ENCODE results near the gene FOXJ3. TPM values are rescaled to one million over a fixed set of nuclear protein-coding genes. Genes with fewer than 3 reads are reported as not detected.

The FOXJ3 gene
- polyA plus RNA-seq, 1 donor = 39.0 TPM

- no peaks in the 10 kb centered on the region for H3K27me3 ChIP-seq (ENCODE audit: control insufficient read depth, insufficient read depth, low read length)
- peaks cover 39% of the 10 kb centered on the region for H3K36me3 ChIP-seq (ENCODE audit: control insufficient read depth, insufficient read depth, low read length)
- no peak overlapping the region for H3K27ac ChIP-seq (ENCODE audit: low read length)
- no peak overlapping the region for H3K4me3 ChIP-seq (ENCODE audit: low read length)
- WGBS (ENCODE audit: insufficient coverage, low lambda C conversion rate) = 70% methylated on average over 4 of the region's 5 CpGs
- DNase-seq = no peak
- no peaks in the 10 kb centered on the region for H3K4me1 ChIP-seq (ENCODE audit: control insufficient read depth, insufficient read depth, low read length)
- peaks cover 11% of the 10 kb centered on the region for H3K9me3 ChIP-seq (ENCODE audit: control insufficient read depth, low read depth, low read length)
These were observed 136.8 kb downstream of the FOXJ3 start for GRCh38 chr1:42198251-42198650.

- no peaks in the 10 kb centered on the region for H3K9me3 ChIP-seq (ENCODE audit: control insufficient read depth, low read depth, low read length)
- no peak for DNase-seq
- H3K27me3 ChIP-seq (ENCODE audit: control insufficient read depth, insufficient read depth, low read length) = no peaks in the 10 kb centered on the region
- no peak overlapping the region for H3K4me3 ChIP-seq (ENCODE audit: low read length)
- no peak overlapping the region for H3K27ac ChIP-seq (ENCODE audit: low read length)
- no CpG with 5 or more reads among the region's 3 CpGs for WGBS (ENCODE audit: insufficient coverage, low lambda C conversion rate)
- H3K4me1 ChIP-seq (ENCODE audit: control insufficient read depth, insufficient read depth, low read length) = no peaks in the 10 kb centered on the region
- peaks cover 45% of the 10 kb centered on the region for H3K36me3 ChIP-seq (ENCODE audit: control insufficient read depth, insufficient read depth, low read length)
These were observed 139.2 kb downstream of the FOXJ3 start for GRCh38 chr1:42195841-42196240.

GRCh38 chr1:42192106-42192505 lies 142.9 kb downstream of the FOXJ3 start:
- Histone ChIP-seq H3K4me1 (ENCODE audit: control insufficient read depth, insufficient read depth, low read length) (no peaks in the 10 kb centered on the region), H3K4me3 (ENCODE audit: low read length) (no peak overlapping the region), H3K27me3 (ENCODE audit: control insufficient read depth, insufficient read depth, low read length) (no peaks in the 10 kb centered on the region), H3K9me3 (ENCODE audit: control insufficient read depth, low read depth, low read length) (no peaks in the 10 kb centered on the region), H3K27ac (ENCODE audit: low read length) (no peak overlapping the region), H3K36me3 (ENCODE audit: control insufficient read depth, insufficient read depth, low read length) (peaks cover 54% of the 10 kb centered on the region)
- WGBS (ENCODE audit: insufficient coverage, low lambda C conversion rate) = 83% methylated on average over 2 of the region's 4 CpGs
- no peak for DNase-seq

- Histone ChIP-seq H3K4me1 (ENCODE audit: control insufficient read depth, insufficient read depth, low read length) (no peaks in the 10 kb centered on the region), H3K27ac (ENCODE audit: low read length) (no peak overlapping the region), H3K4me3 (ENCODE audit: low read length) (no peak overlapping the region), H3K36me3 (ENCODE audit: control insufficient read depth, insufficient read depth, low read length) (peaks cover 56% of the 10 kb centered on the region), H3K9me3 (ENCODE audit: control insufficient read depth, low read depth, low read length) (no peaks in the 10 kb centered on the region), H3K27me3 (ENCODE audit: control insufficient read depth, insufficient read depth, low read length) (no peaks in the 10 kb centered on the region)
- DNase-seq = no peak
- WGBS (ENCODE audit: insufficient coverage, low lambda C conversion rate) = 92% methylated on average over 5 of the region's 8 CpGs
These were observed 143.7 kb downstream of the FOXJ3 start for GRCh38 chr1:42191319-42191718.

- Histone ChIP-seq H3K36me3 (ENCODE audit: control insufficient read depth, insufficient read depth, low read length) (peaks cover 58% of the 10 kb centered on the region), H3K27ac (ENCODE audit: low read length) (no peak overlapping the region), H3K9me3 (ENCODE audit: control insufficient read depth, low read depth, low read length) (no peaks in the 10 kb centered on the region), H3K4me3 (ENCODE audit: low read length) (no peak overlapping the region), H3K4me1 (ENCODE audit: control insufficient read depth, insufficient read depth, low read length) (no peaks in the 10 kb centered on the region), H3K27me3 (ENCODE audit: control insufficient read depth, insufficient read depth, low read length) (no peaks in the 10 kb centered on the region)
- DNase-seq = no peak
- 100% methylated on average over 1 of the region's 6 CpGs for WGBS (ENCODE audit: insufficient coverage, low lambda C conversion rate)
These were observed 144.8 kb downstream of the FOXJ3 start for GRCh38 chr1:42189931-42190853.

- no peaks in the 10 kb centered on the region for H3K9me3 ChIP-seq (ENCODE audit: control insufficient read depth, low read depth, low read length)
- H3K27me3 ChIP-seq (ENCODE audit: control insufficient read depth, insufficient read depth, low read length) = no peaks in the 10 kb centered on the region
- 90% methylated on average over 2 of the region's 3 CpGs for WGBS (ENCODE audit: insufficient coverage, low lambda C conversion rate)
- no peak overlapping the region for H3K4me3 ChIP-seq (ENCODE audit: low read length)
- H3K36me3 ChIP-seq (ENCODE audit: control insufficient read depth, insufficient read depth, low read length) = peaks cover 59% of the 10 kb centered on the region
- no peak overlapping the region for H3K27ac ChIP-seq (ENCODE audit: low read length)
- no peaks in the 10 kb centered on the region for H3K4me1 ChIP-seq (ENCODE audit: control insufficient read depth, insufficient read depth, low read length)
- no peak for DNase-seq
These were observed 148.9 kb downstream of the FOXJ3 start for GRCh38 chr1:42186152-42186551.

GRCh38 chr1:42184616-42185015 lies 150.4 kb downstream of the FOXJ3 start:
- Histone ChIP-seq H3K9me3 (ENCODE audit: control insufficient read depth, low read depth, low read length) (no peaks in the 10 kb centered on the region), H3K4me1 (ENCODE audit: control insufficient read depth, insufficient read depth, low read length) (no peaks in the 10 kb centered on the region), H3K36me3 (ENCODE audit: control insufficient read depth, insufficient read depth, low read length) (peaks cover 56% of the 10 kb centered on the region), H3K4me3 (ENCODE audit: low read length) (no peak overlapping the region), H3K27me3 (ENCODE audit: control insufficient read depth, insufficient read depth, low read length) (no peaks in the 10 kb centered on the region), H3K27ac (ENCODE audit: low read length) (no peak overlapping the region)
- WGBS (ENCODE audit: insufficient coverage, low lambda C conversion rate) = 100% methylated on average over 1 of the region's 3 CpGs
- DNase-seq = no peak

- no peak overlapping the region for H3K4me3 ChIP-seq (ENCODE audit: low read length)
- H3K27me3 ChIP-seq (ENCODE audit: control insufficient read depth, insufficient read depth, low read length) = no peaks in the 10 kb centered on the region
- no peak for DNase-seq
- H3K36me3 ChIP-seq (ENCODE audit: control insufficient read depth, insufficient read depth, low read length) = peaks cover 56% of the 10 kb centered on the region
- H3K9me3 ChIP-seq (ENCODE audit: control insufficient read depth, low read depth, low read length) = no peaks in the 10 kb centered on the region
- 100% methylated on average over 2 of the region's 6 CpGs for WGBS (ENCODE audit: insufficient coverage, low lambda C conversion rate)
- H3K4me1 ChIP-seq (ENCODE audit: control insufficient read depth, insufficient read depth, low read length) = no peaks in the 10 kb centered on the region
- no peak overlapping the region for H3K27ac ChIP-seq (ENCODE audit: low read length)
These were observed 151.1 kb downstream of the FOXJ3 start for GRCh38 chr1:42183957-42184268.

GRCh38 chr1:42183210-42183956 lies 151.7 kb downstream of the FOXJ3 start:
- 80% methylated on average over 2 of the region's 7 CpGs for WGBS (ENCODE audit: insufficient coverage, low lambda C conversion rate)
- Histone ChIP-seq H3K27ac (ENCODE audit: low read length) (no peak overlapping the region), H3K9me3 (ENCODE audit: control insufficient read depth, low read depth, low read length) (no peaks in the 10 kb centered on the region), H3K4me3 (ENCODE audit: low read length) (no peak overlapping the region), H3K27me3 (ENCODE audit: control insufficient read depth, insufficient read depth, low read length) (no peaks in the 10 kb centered on the region), H3K36me3 (ENCODE audit: control insufficient read depth, insufficient read depth, low read length) (peaks cover 51% of the 10 kb centered on the region), H3K4me1 (ENCODE audit: control insufficient read depth, insufficient read depth, low read length) (no peaks in the 10 kb centered on the region)
- no peak for DNase-seq

- peaks cover 44% of the 10 kb centered on the region for H3K36me3 ChIP-seq (ENCODE audit: control insufficient read depth, insufficient read depth, low read length)
- no peaks in the 10 kb centered on the region for H3K27me3 ChIP-seq (ENCODE audit: control insufficient read depth, insufficient read depth, low read length)
- H3K4me1 ChIP-seq (ENCODE audit: control insufficient read depth, insufficient read depth, low read length) = peaks cover 9% of the 10 kb centered on the region
- H3K27ac ChIP-seq (ENCODE audit: low read length) = no peak overlapping the region
- H3K9me3 ChIP-seq (ENCODE audit: control insufficient read depth, low read depth, low read length) = no peaks in the 10 kb centered on the region
- no peak overlapping the region for H3K4me3 ChIP-seq (ENCODE audit: low read length)
- no peak for DNase-seq
- whole genome bisulfite sequencing (ENCODE audit: insufficient coverage, low lambda C conversion rate) = no CpG with 5 or more reads among the region's 4 CpGs
These were observed 153.3 kb downstream of the FOXJ3 start for GRCh38 chr1:42181687-42182086.
